HepG2 (cell line): ENCODE data around the gene ADAMTS12. TPM values are rescaled to one million over a fixed set of nuclear protein-coding genes. Genes with fewer than 3 reads are reported as not detected.

ENCODE experiments used
- ATAC-seq: fragments of 200-7000 bp; cut with Tn5 transposase; 3 replicates; pipeline ENCODE4 v1.9.1; 2020; ENCODE audit warnings: mild to moderate bottlenecking, moderate library complexity
- BruUV-seq: library from RNA; stranded (reverse); fragments of 400-500 nt; replicated peaks from 2 replicates; lab custom pipeline; 2021; lab: Mats Ljungman, UMichigan
- CTCF ChIA-PET: fragments of 300-600 bp; formaldehyde crosslinking; extraction: SDS; loops from one replicate; lab custom pipeline; 2021; ENCODE audit warnings: low total read pairs, inconsistent platforms, low intra/inter-chr PET ratio; lab: Yijun Ruan, JAX
- POLR2A ChIA-PET: fragments of 350-600 bp; sonication (Branson Sonifier 250); formaldehyde crosslinking; loops from one replicate; lab custom pipeline; 2020; ENCODE audit warnings: antibody characterized with exemption, inconsistent platforms; lab: Yijun Ruan, JAX
- DNase-seq: peaks from one replicate; pipeline ENCODE4 v3.0.0-alpha.2; 2015; ENCODE audit warnings: low spot score
- FAIRE-seq: peaks from 3 replicates; lab custom pipeline; 2011; peaks lifted over from hg19 to GRCh38; lab: Jason Lieb, UNC
- H2AFZ ChIP-seq: one replicate; pipeline ENCODE4 v1.6.1; 2011; ENCODE audit warnings: low read length, inconsistent platforms
- H3K27ac ChIP-seq: fragments of 300-600 bp; 3 replicates; pipeline ENCODE4 v1.8.0; 2011; ENCODE audit warnings: mixed run types, mild to moderate bottlenecking, mixed read lengths, low read length, inconsistent platforms; ENCODE audit not compliant: insufficient read depth; ENCODE audit errors: extremely low read length
- H3K27me3 ChIP-seq, 2 experiments: fragments of 200-600 bp in 1 of 2; 2 replicates in 1 of 2; 3 replicates in 1 of 2; pipeline versions ENCODE4 v1.6.0 to v1.8.0; 2011; ENCODE audit warnings: low read length in 2 of 2, mild to moderate bottlenecking in 2 of 2, moderate library complexity in 2 of 2, inconsistent platforms in 1 of 2; ENCODE audit not compliant: insufficient read depth in 2 of 2, control insufficient read depth in 1 of 2
- H3K36me3 ChIP-seq, 2 experiments: fragments of 200-600 bp in 1 of 2; replicated peaks in 1 of 2; 2 replicates in 1 of 2; 3 replicates in 1 of 2; pipeline versions ENCODE4 v1.5.1 to v1.8.0; 2011; ENCODE audit warnings: low read length in 2 of 2, inconsistent platforms in 1 of 2; ENCODE audit not compliant: insufficient read depth in 2 of 2, control insufficient read depth in 1 of 2
- H3K4me1 ChIP-seq: 2 replicates; pipeline ENCODE4 v1.5.1; 2012; ENCODE audit warnings: low read length, inconsistent platforms; ENCODE audit not compliant: insufficient read depth
- H3K4me2 ChIP-seq: 2 replicates; pipeline ENCODE4 v1.6.0; 2011; ENCODE audit warnings: low read depth, low read length, inconsistent platforms
- H3K4me3 ChIP-seq, 3 experiments: fragments of 200-600 bp in 1 of 3; sonication (generic), shearing (Covaris generic) in 1 of 3; replicated peaks in 1 of 3; 2 replicates each; pipeline ENCODE4 v1.5.1; 2011 to 2016; ENCODE audit warnings: low read length in 3 of 3, inconsistent platforms in 2 of 3, low read depth in 2 of 3, mild to moderate bottlenecking in 2 of 3, control low read depth in 1 of 3, mixed read lengths in 1 of 3; ENCODE audit not compliant: insufficient read depth in 1 of 3
- H3K79me2 ChIP-seq: one replicate; pipeline ENCODE4 v1.6.1; 2011; ENCODE audit warnings: low read length, inconsistent platforms; ENCODE audit not compliant: insufficient read depth
- H3K9ac ChIP-seq: 2 replicates; pipeline ENCODE4 v1.6.0; 2011; ENCODE audit warnings: mild to moderate bottlenecking, low read depth, low read length, inconsistent platforms; ENCODE audit not compliant: insufficient read depth
- H3K9me3 ChIP-seq: 2 replicates; pipeline ENCODE4 v1.5.1; 2012; ENCODE audit warnings: mild to moderate bottlenecking, low read length
- H4K20me1 ChIP-seq: 2 replicates; pipeline ENCODE4 v1.6.0; 2011; ENCODE audit warnings: inconsistent platforms, mild to moderate bottlenecking, low read length, moderate library complexity; ENCODE audit not compliant: insufficient read depth
- ARNT ChIP-seq: fragments of 450-650 bp; IDR thresholded peaks from 2 replicates; pipeline ENCODE4 v1.6.1; 2017
- CENPX ChIP-seq: sonication (generic); formaldehyde crosslinking; IDR thresholded peaks from 2 replicates; pipeline ENCODE4 v1.9.0; 2021; ENCODE audit warnings: mild to moderate bottlenecking, missing genetic modification reagents, moderate library complexity
- DNMT1 ChIP-seq: sonication (generic); formaldehyde crosslinking; IDR thresholded peaks from 2 replicates; pipeline ENCODE4 v1.5.1; 2020; ENCODE audit warnings: mild to moderate bottlenecking, missing genetic modification reagents
- HCFC1 ChIP-seq: fragments of 150-350 bp; IDR thresholded peaks from 2 replicates; pipeline ENCODE4 v1.6.1; 2014; ENCODE audit warnings: low read depth, low read length
- HDAC1 ChIP-seq: sonication (generic); formaldehyde crosslinking; IDR thresholded peaks from 2 replicates; pipeline ENCODE4 v1.5.1; 2020; ENCODE audit warnings: mild to moderate bottlenecking, missing genetic modification reagents
- HDAC2 ChIP-seq: sonication (generic); formaldehyde crosslinking; IDR thresholded peaks from 2 replicates; pipeline ENCODE4 v1.4.0; 2020; ENCODE audit warnings: missing genetic modification reagents
- HOXA9 ChIP-seq: sonication (generic); formaldehyde crosslinking; IDR thresholded peaks from 2 replicates; pipeline ENCODE4 v1.8.1; 2022; ENCODE audit warnings: missing genetic modification reagents, mild to moderate bottlenecking, moderate library complexity, borderline replicate concordance
- IKZF1 ChIP-seq: fragments of 450-650 bp; IDR thresholded peaks from 2 replicates; pipeline ENCODE4 v1.7.1; 2016
- KLF12 ChIP-seq: sonication (generic); formaldehyde crosslinking; IDR thresholded peaks from 2 replicates; pipeline ENCODE4 v1.4.0; 2020; ENCODE audit warnings: missing genetic modification reagents, borderline replicate concordance
- KLF13 ChIP-seq: sonication (generic); formaldehyde crosslinking; IDR thresholded peaks from 2 replicates; pipeline ENCODE4 v1.4.0; 2020; ENCODE audit warnings: mild to moderate bottlenecking, missing genetic modification reagents
- RFX1 ChIP-seq: fragments of 450-650 bp; IDR thresholded peaks from 2 replicates; pipeline ENCODE4 v1.6.1; 2017
- RFXANK ChIP-seq: IDR thresholded peaks from 2 replicates; pipeline ENCODE4 v1.6.1; 2016
- RXRB ChIP-seq: IDR thresholded peaks from 2 replicates; pipeline ENCODE4 v1.6.1; 2016; ENCODE audit warnings: borderline replicate concordance, missing genetic modification reagents, missing compliant biosample characterization
- SMARCE1 ChIP-seq: fragments of 450-650 bp; IDR thresholded peaks from 2 replicates; pipeline ENCODE4 v1.6.1; 2017; ENCODE audit warnings: borderline replicate concordance
- TBX3 ChIP-seq: fragments of 450-650 bp; IDR thresholded peaks from 2 replicates; pipeline ENCODE4 v1.6.1; 2017; ENCODE audit warnings: antibody characterized with exemption, mild to moderate bottlenecking, inconsistent platforms, borderline replicate concordance
- TOPORS ChIP-seq: sonication (generic); formaldehyde crosslinking; IDR thresholded peaks from 2 replicates; pipeline ENCODE4 v1.8.0; 2023; ENCODE audit warnings: mild to moderate bottlenecking, missing genetic modification reagents
- ZMAT5 ChIP-seq: sonication (generic); formaldehyde crosslinking; IDR thresholded peaks from 2 replicates; pipeline ENCODE4 v1.5.0; 2020; ENCODE audit warnings: mild to moderate bottlenecking, low read depth, missing genetic modification reagents, borderline replicate concordance
- ZNF12 ChIP-seq: sonication (generic); formaldehyde crosslinking; IDR thresholded peaks from 2 replicates; pipeline ENCODE4 v1.5.0; 2020; ENCODE audit warnings: missing genetic modification reagents
- ZNF263 ChIP-seq: sonication (generic); formaldehyde crosslinking; IDR thresholded peaks from 2 replicates; pipeline ENCODE4 v1.4.0; 2020; ENCODE audit warnings: missing genetic modification reagents
- ZNF547 ChIP-seq: sonication (generic); formaldehyde crosslinking; IDR thresholded peaks from 2 replicates; pipeline ENCODE4 v1.5.1; 2020; ENCODE audit warnings: mild to moderate bottlenecking, missing genetic modification reagents
- ZNF562 ChIP-seq: sonication (generic); formaldehyde crosslinking; IDR thresholded peaks from 2 replicates; pipeline ENCODE4 v1.8.0; 2022; ENCODE audit warnings: missing genetic modification reagents, borderline replicate concordance
- WGBS: methylation state at CpG from one replicate; pipeline ENCODE4 v1.1.6; 2017; ENCODE audit warnings: low lambda C conversion rate; 5-methylcytosine and 5-hydroxymethylcytosine counted together
- in situ Hi-C: cut with HindIII; loops from 2 replicates; pipeline ENCODE4 v1.10.0; 2017; ENCODE audit warnings: low pct_unique_long_range_greater_than_20kb; ENCODE audit not compliant: extremely low pct_ligation_motif_present
- intact Hi-C: fragments of 100-400 bp; cut with micrococcal nuclease; formaldehyde crosslinking; loops from one replicate; pipeline ENCODE4 v1.10.0; 2022; ENCODE audit not compliant: unreplicated experiment
- polyA plus RNA-seq, 8 experiments: library from polyadenylated mRNA; depleted of rRNA in 3 of 8; stranded (reverse) in 7 of 8; unstranded in 1 of 8; fragments of >200 nt; fragmentation: Illumina TruSeq in 4 of 8; extraction: Trizol in 4 of 8; gene quantifications; 2 replicates each; pipeline versions ENCODE4 v1.2.1 to v1.2.3, GENCODE V29; 2011 to 2016; ENCODE audit warnings: low read depth in 4 of 8, missing spikeins in 1 of 8, mixed read lengths in 1 of 8; ENCODE audit not compliant: insufficient read depth in 1 of 8
- total RNA-seq, 5 experiments: library from RNA; depleted of rRNA; stranded (reverse); fragments of >200 nt; fragmentation: Illumina TruSeq; extraction: Trizol; gene quantifications; 2 replicates each; pipeline ENCODE4 v1.2.3, GENCODE V29; 2016; ENCODE audit warnings: low read depth in 1 of 5
- TF ChIP-seq, protein P1 (sequence below): sonication (generic); formaldehyde crosslinking; IDR thresholded peaks from 2 replicates; pipeline ENCODE4 v1.5.0; 2020; ENCODE audit warnings: missing genetic modification reagents
- TF ChIP-seq, protein P2 (sequence below): sonication (generic); formaldehyde crosslinking; IDR thresholded peaks from 2 replicates; pipeline ENCODE4 v1.5.1; 2020; ENCODE audit warnings: missing genetic modification reagents, mild to moderate bottlenecking, borderline replicate concordance

Gene ADAMTS12
- total and polyA plus RNA-seq, 2 of the 13 experiments (the other 11 are each of a cell fraction or from before 2014, with no cell fraction given): 0.03 TPM; not detected in 1

- TF ChIP-seq CENPX (CRISPR knock-in tag) (no peak), ZNF547 (CRISPR knock-in tag) (no peak), TOPORS (CRISPR knock-in tag) (no peak), DNMT1 (CRISPR knock-in tag) (no peak)
These were observed 39.0 kb downstream of the ADAMTS12 start (continued) for GRCh38 chr5:33852837-33853236.

DNA sequence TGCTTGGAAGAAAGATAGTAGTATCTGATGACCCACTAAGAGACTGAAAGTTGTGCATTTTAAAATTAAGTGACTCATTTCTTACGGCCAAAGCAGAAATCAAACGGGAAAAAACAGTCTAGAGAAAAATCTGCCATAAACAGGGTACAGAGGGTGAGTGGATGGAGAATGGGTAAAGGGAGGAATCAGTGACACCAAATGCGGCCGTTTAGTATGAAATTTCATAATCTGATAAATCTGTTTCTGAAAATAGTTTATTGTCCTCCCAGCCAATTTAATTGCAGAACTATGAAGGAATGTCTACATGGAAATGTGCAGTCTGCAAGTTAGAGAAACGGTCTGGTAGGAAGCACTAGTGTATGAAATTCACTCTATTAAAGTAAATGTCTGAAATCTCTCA lies 39.5 kb downstream of the ADAMTS12 start:
- FAIRE-seq: no peak

More for the DNA sequence above, 39.5 kb downstream of the ADAMTS12 start:
- no peak for ATAC-seq
- no peaks in the 10 kb centered on the region for H3K36me3 ChIP-seq
- ChIA-PET CTCF (no interaction called here), POLR2A (no interaction called here)
- no peaks in the 10 kb centered on the region for H3K9me3 ChIP-seq
- BruUV-seq: no TSS peak
- H2AFZ ChIP-seq: no peak overlapping the region
- no peak overlapping the region for H3K27ac ChIP-seq
- TF ChIP-seq ZNF263 (no peak), ZNF12 (CRISPR knock-in tag) (no peak), KLF13 (CRISPR knock-in tag) (no peak), SMARCE1 (no peak), RXRB (CRISPR knock-in tag) (no peak), KLF12 (CRISPR knock-in tag) (no peak), RFXANK (no peak), TBX3 (no peak), HOXA9 (CRISPR knock-in tag) (no peak), ZNF562 (CRISPR knock-in tag) (no peak), ARNT (no peak), ZMAT5 (CRISPR knock-in tag) (no peak), HDAC2 (no peak), HDAC1 (CRISPR knock-in tag) (no peak), IKZF1 (no peak), HCFC1 (no peak), RFX1 (no peak)
- TF ChIP-seq, protein P1, sequence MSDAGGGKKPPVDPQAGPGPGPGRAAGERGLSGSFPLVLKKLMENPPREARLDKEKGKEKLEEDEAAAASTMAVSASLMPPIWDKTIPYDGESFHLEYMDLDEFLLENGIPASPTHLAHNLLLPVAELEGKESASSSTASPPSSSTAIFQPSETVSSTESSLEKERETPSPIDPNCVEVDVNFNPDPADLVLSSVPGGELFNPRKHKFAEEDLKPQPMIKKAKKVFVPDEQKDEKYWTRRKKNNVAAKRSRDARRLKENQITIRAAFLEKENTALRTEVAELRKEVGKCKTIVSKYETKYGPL (CRISPR knock-in tag): no peak
- TF ChIP-seq, protein P2, sequence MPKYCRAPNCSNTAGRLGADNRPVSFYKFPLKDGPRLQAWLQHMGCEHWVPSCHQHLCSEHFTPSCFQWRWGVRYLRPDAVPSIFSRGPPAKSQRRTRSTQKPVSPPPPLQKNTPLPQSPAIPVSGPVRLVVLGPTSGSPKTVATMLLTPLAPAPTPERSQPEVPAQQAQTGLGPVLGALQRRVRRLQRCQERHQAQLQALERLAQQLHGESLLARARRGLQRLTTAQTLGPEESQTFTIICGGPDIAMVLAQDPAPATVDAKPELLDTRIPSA (CRISPR knock-in tag): no peak
- no peak overlapping the region for H3K4me2 ChIP-seq
- H3K27me3 ChIP-seq: no peaks in the 10 kb centered on the region
- in situ Hi-C loops: no loop called here
- no peak overlapping the region for H3K9ac ChIP-seq
- no peaks in the 10 kb centered on the region for H3K79me2 ChIP-seq
- H3K4me3 ChIP-seq: no peak overlapping the region
- intact Hi-C loops: no loop called here
- peaks cover 29% of the 10 kb centered on the region for H3K4me1 ChIP-seq
- DNase-seq: no peak
- WGBS: 25% methylated on average over 5 of the region's 5 CpGs
- no peaks in the 10 kb centered on the region for H4K20me1 ChIP-seq
